NCI-H82 treated with DMSO at 0.1 percent for 48 hours (cell line): ENCODE results near the gene SLC51A.
"Not testable (repeated sequence)": the region's sequence is repeated elsewhere in the genome, so short reads cannot be mapped to it uniquely, and the experiment has no call there.

Experiments
- DNase-seq: peaks from one replicate; lab custom pipeline; 2025; ENCODE audit not compliant: unreplicated experiment; lab: John Stamatoyannopoulos, UW

The SLC51A gene

GRCh38 chr3:196238612-196239560 lies 22.6 kb downstream of the SLC51A start:
- no peak for DNase-seq

GRCh38 chr3:196240424-196240823 lies 24.1 kb downstream of the SLC51A start:
- no peak for DNase-seq

GRCh38 chr3:196241704-196242103 lies 25.4 kb downstream of the SLC51A start:
- DNase-seq, result no peak

- DNase-seq, result not testable (repeated sequence)
These were observed 27.8 kb downstream of the SLC51A start for GRCh38 chr3:196244166-196244565.

GRCh38 chr3:196246612-196247308 lies 30.4 kb downstream of the SLC51A start:
- no peak for DNase-seq

GRCh38 chr3:196251918-196252317 lies 35.6 kb downstream of the SLC51A start:
- DNase-seq, result no peak

GRCh38 chr3:196254376-196255283 lies 38.3 kb downstream of the SLC51A start:
- no peak for DNase-seq

GRCh38 chr3:196255776-196256175 lies 39.4 kb downstream of the SLC51A start:
- DNase-seq, result no peak

GRCh38 chr3:196260784-196261183 lies 44.5 kb downstream of the SLC51A start:
- no peak for DNase-seq

GRCh38 chr3:196263819-196264218 lies 47.5 kb downstream of the SLC51A start:
- no peak for DNase-seq

GRCh38 chr3:196268284-196269163 lies 52.2 kb downstream of the SLC51A start:
- no peak for DNase-seq

GRCh38 chr3:196270499-196270898 lies 54.2 kb downstream of the SLC51A start:
- DNase-seq, result no peak

GRCh38 chr3:196272826-196273225 lies 56.5 kb downstream of the SLC51A start:
- DNase-seq, result no peak

GRCh38 chr3:196273655-196274054 lies 57.3 kb downstream of the SLC51A start:
- DNase-seq, result no peak

- no peak for DNase-seq
These were observed 58.3 kb downstream of the SLC51A start for GRCh38 chr3:196274585-196274984.

GRCh38 chr3:196275126-196275525 lies 58.8 kb downstream of the SLC51A start:
- no peak for DNase-seq

GRCh38 chr3:196280689-196281440 lies 64.5 kb downstream of the SLC51A start:
- no peak for DNase-seq

GRCh38 chr3:196281962-196282361 lies 65.6 kb downstream of the SLC51A start:
- DNase-seq, result no peak
